ENCODE measurements around the gene PRSS21. TPM values are rescaled to one million over a fixed set of nuclear protein-coding genes. Genes with fewer than 3 reads are reported as not detected.

The PRSS21 gene
- total and polyA plus RNA-seq, 10 of the 15 experiments (the other 5 are each of a cell fraction or from before 2014, with no cell fraction given), result 5.3 to 73.4 (median 40.1) TPM; not detected in 1

DNA sequence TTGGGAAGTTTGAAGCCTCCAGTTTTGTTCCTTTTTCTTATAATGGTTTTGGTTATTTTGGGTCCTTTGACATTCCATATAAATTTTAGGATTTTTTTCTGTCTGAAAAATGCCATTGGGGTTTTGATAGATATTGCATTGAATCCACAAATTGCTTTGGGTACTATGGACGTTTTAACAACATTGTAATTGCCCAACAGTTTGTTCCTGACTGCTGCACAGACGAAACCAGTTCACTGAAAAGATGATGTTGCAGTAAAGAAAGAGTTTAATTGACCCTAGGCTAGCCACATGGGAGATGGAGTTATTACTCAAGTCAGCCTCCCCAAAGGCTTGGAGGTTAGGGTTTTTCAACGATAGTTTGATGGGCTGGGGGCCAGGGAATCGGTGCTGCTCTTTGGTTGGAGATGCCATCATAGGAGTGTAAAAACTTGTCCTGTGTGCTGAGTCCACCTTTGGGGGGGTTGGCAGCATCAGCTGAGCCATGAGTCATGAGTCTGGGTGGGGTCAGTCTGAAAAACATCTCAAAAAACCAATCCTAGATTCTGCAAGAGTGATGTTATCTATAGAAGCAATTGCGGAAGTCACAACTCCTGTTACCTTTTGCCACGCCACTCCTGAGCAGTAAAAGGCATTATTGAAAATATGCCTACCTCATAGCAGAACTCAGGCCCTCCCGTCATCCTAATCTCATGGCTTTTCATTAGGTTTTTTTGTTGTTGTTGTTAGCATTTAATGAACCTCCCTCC, 21.5 kb upstream of the PRSS21 start (continued):
- TF ChIP-seq, protein P1, sequence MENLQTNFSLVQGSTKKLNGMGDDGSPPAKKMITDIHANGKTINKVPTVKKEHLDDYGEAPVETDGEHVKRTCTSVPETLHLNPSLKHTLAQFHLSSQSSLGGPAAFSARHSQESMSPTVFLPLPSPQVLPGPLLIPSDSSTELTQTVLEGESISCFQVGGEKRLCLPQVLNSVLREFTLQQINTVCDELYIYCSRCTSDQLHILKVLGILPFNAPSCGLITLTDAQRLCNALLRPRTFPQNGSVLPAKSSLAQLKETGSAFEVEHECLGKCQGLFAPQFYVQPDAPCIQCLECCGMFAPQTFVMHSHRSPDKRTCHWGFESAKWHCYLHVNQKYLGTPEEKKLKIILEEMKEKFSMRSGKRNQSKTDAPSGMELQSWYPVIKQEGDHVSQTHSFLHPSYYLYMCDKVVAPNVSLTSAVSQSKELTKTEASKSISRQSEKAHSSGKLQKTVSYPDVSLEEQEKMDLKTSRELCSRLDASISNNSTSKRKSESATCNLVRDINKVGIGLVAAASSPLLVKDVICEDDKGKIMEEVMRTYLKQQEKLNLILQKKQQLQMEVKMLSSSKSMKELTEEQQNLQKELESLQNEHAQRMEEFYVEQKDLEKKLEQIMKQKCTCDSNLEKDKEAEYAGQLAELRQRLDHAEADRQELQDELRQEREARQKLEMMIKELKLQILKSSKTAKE (IDR thresholded peaks at IDR 0.05; ENCODE audit: low read depth, poor library complexity, severe bottlenecking), result no peak
- TF ChIP-seq PML (IDR thresholded peaks at IDR 0.05; ENCODE audit: low read length) (no peak), SREBF2 (IDR thresholded peaks at IDR 0.05; ENCODE audit: low read length) (no peak), NFYA (IDR thresholded peaks at IDR 0.05; ENCODE audit: borderline replicate concordance, low read depth, low read length) (no peak), ZNF622 (IDR thresholded peaks at IDR 0.05) (no peak), ASH2L (IDR thresholded peaks at IDR 0.05; ENCODE audit: borderline replicate concordance, low read depth) (no peak)

DNA sequence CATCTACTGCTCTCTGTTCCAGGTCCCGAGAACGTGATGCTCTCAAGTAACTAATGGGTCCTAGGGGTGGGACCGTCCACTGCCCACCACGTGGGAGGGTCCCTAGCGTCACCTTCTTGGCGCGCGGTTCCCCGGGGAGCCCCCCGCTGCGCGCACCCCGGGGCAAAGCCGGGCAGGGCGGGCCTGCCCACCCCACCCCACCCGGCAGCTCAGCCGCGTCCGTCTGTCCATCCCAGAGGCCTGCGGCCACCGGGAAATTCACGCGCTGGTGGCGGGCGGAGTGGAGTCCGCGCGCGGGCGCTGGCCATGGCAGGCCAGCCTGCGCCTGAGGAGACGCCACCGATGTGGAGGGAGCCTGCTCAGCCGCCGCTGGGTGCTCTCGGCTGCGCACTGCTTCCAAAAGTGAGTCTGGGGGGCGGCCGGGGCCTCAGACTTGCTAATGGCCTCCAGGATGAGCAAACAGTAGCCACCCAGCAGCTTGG, 18.3 kb upstream of the PRSS21 start:
- TF ChIP-seq KLF5 (IDR thresholded peaks at IDR 0.05; ENCODE audit: partially characterized antibody) (no peak), RAD51 (IDR thresholded peaks at IDR 0.05) (no peak)
- FAIRE-seq, result no peak
- no peaks in the 10 kb centered on the region for H3K4me1 ChIP-seq (ENCODE audit: control insufficient read depth, insufficient read depth, low read length)
- H3K36me3 ChIP-seq (ENCODE audit: control insufficient read depth in 2 of 2, insufficient read depth in 2 of 2, low read length in 1 of 2), result no peaks in the 10 kb centered on the region
- in situ Hi-C loops (cut with MboI) (no loop called here), intact Hi-C loops (cut with micrococcal nuclease; ENCODE audit: unreplicated experiment) (no loop called here)
- ChIA-PET POLR2A (no interaction called here), RAD21 (ENCODE audit: unreplicated experiment) (no interaction called here), SMC1A (ENCODE audit: uncharacterized antibody, unreplicated experiment) (no interaction called here), CTCF (no interaction called here)
- H3K79me2 ChIP-seq (ENCODE audit: control insufficient read depth, insufficient read depth, low read length), result no peaks in the 10 kb centered on the region
- no TSS peak for BruUV-seq (replicated peaks)
- no peaks in the 10 kb centered on the region for H3K9me3 ChIP-seq (replicated peaks; ENCODE audit: control insufficient read depth, insufficient read depth, low read length)
- ATAC-seq, result no peak
- no peak overlapping the region for H3K9ac ChIP-seq (ENCODE audit: control insufficient read depth, insufficient read depth, low read length)
- no peaks in the 10 kb centered on the region for H4K20me1 ChIP-seq (ENCODE audit: control insufficient read depth, insufficient read depth)
- H3K4me2 ChIP-seq (ENCODE audit: control insufficient read depth, insufficient read depth), result no peak overlapping the region
- H3K4me3 ChIP-seq, result no peak overlapping the region
- 83% methylated on average over 30 of the region's 39 CpGs for WGBS (ENCODE audit: insufficient coverage, insufficient replicate concordance, low lambda C conversion rate, missing lambda C conversion rate)
- H3K27ac ChIP-seq (ENCODE audit: control insufficient read depth, insufficient read depth), result no peak overlapping the region
- DNase-seq (ENCODE audit: low read depth, low spot score), result no peak
- peaks cover 0 to 2% of the 10 kb centered on the region in 2 experiments; a peak in 2 of 4 replicates for H3K27me3 ChIP-seq (replicated peaks in 1 of 2; ENCODE audit: control insufficient read depth in 2 of 2, insufficient read depth in 2 of 2, low read length in 1 of 2)
- no peak overlapping the region for H2AFZ ChIP-seq (ENCODE audit: control insufficient read depth, low read depth, low read length)

Measured in GM12878 (cell line).